ENCODE results near the gene ALX4. TPM values are rescaled to one million over a fixed set of nuclear protein-coding genes. Genes with fewer than 3 reads are reported as not detected.

ALX4 gene
- polyA plus RNA-seq, 6 donors from 2014 or later, result not detected

- Mint-ChIP-seq H3K27ac (no peak overlapping the region), H3K27me3 (peaks cover 0 to 10% (median 8%) of the 10 kb centered on the region in 3 donors), H3K36me3 (no peaks in the 10 kb centered on the region), H3K4me3 (no peak overlapping the region), H3K4me1 (no peaks in the 10 kb centered on the region), H3K9me3 (peaks cover 0 to 5% (median 0%) of the 10 kb centered on the region in 7 donors)
- ATAC-seq (ENCODE audit: low read depth in 2 of 2), result no peak
- no peak for DNase-seq
Observed at GRCh38 chr11:44275241-44275640, 34.7 kb downstream of the ALX4 start.

GRCh38 chr11:44274404-44274803 lies 35.5 kb downstream of the ALX4 start:
- ATAC-seq (ENCODE audit: low read depth in 2 of 2) (no peak), DNase-seq (no peak)
- peaks cover 0 to 5% (median 0%) of the 10 kb centered on the region in 7 donors for H3K9me3 Mint-ChIP-seq
- H3K27me3 Mint-ChIP-seq, result peaks cover 0 to 2% (median 2%) of the 10 kb centered on the region in 3 donors
- H3K4me1 Mint-ChIP-seq, result no peaks in the 10 kb centered on the region
- H3K27ac Mint-ChIP-seq, result no peak overlapping the region
- H3K36me3 Mint-ChIP-seq, result no peaks in the 10 kb centered on the region
- no peak overlapping the region for H3K4me3 Mint-ChIP-seq

GRCh38 chr11:44271286-44271685 lies 38.7 kb downstream of the ALX4 start:
- H3K9me3 Mint-ChIP-seq, result peaks cover 0 to 5% (median 0%) of the 10 kb centered on the region in 7 donors
- H3K4me3 Mint-ChIP-seq, result no peak overlapping the region
- no peaks in the 10 kb centered on the region for H3K36me3 Mint-ChIP-seq
- peak overlapping the region in 1 of 6 donors; percentile 30 for H3K27ac Mint-ChIP-seq
- H3K27me3 Mint-ChIP-seq, result peaks cover 0 to 2% (median 0%) of the 10 kb centered on the region in 3 donors
- H3K4me1 Mint-ChIP-seq, result no peaks in the 10 kb centered on the region
- DNase-seq, result no peak
- no peak for ATAC-seq (ENCODE audit: low read depth in 2 of 2)

- no peak for ATAC-seq (ENCODE audit: low read depth in 2 of 2)
- Mint-ChIP-seq H3K27me3 (peaks cover 0 to 6% (median 0%) of the 10 kb centered on the region in 3 donors), H3K4me1 (no peaks in the 10 kb centered on the region)
Observed at GRCh38 chr11:44270403-44271273, 39.3 kb downstream of the ALX4 start.

GRCh38 chr11:44269369-44270351 lies 40.3 kb downstream of the ALX4 start:
- Mint-ChIP-seq H3K4me3 (peak overlapping the region in 1 of 8 donors; percentile 44), H3K27me3 (peaks cover 0 to 6% (median 0%) of the 10 kb centered on the region in 3 donors), H3K4me1 (no peaks in the 10 kb centered on the region), H3K27ac (no peak overlapping the region), H3K36me3 (no peaks in the 10 kb centered on the region), H3K9me3 (peaks cover 0 to 5% (median 0%) of the 10 kb centered on the region in 7 donors)
- DNase-seq, result no peak
- ATAC-seq (ENCODE audit: low read depth in 2 of 2), result no peak

More at GRCh38 chr11:44270403-44271273, 39.3 kb downstream of the ALX4 start:
- H3K36me3 Mint-ChIP-seq, result no peaks in the 10 kb centered on the region
- no peak overlapping the region for H3K4me3 Mint-ChIP-seq
- peak overlapping the region in 1 of 6 donors; percentile 30 for H3K27ac Mint-ChIP-seq
- DNase-seq, result no peak
- peaks cover 0 to 5% (median 0%) of the 10 kb centered on the region in 7 donors for H3K9me3 Mint-ChIP-seq

GRCh38 chr11:44268614-44269080 lies 41.3 kb downstream of the ALX4 start:
- peaks cover 0 to 5% (median 0%) of the 10 kb centered on the region in 7 donors for H3K9me3 Mint-ChIP-seq
- no peaks in the 10 kb centered on the region for H3K36me3 Mint-ChIP-seq
- H3K4me1 Mint-ChIP-seq, result no peaks in the 10 kb centered on the region
- H3K27me3 Mint-ChIP-seq, result peaks cover 0 to 6% (median 0%) of the 10 kb centered on the region in 3 donors
- ATAC-seq (ENCODE audit: low read depth in 2 of 2) (no peak), DNase-seq (no peak)
- H3K4me3 Mint-ChIP-seq, result no peak overlapping the region
- no peak overlapping the region for H3K27ac Mint-ChIP-seq

GRCh38 chr11:44267750-44268613 lies 42.0 kb downstream of the ALX4 start:
- Mint-ChIP-seq H3K27ac (peak overlapping the region in 1 of 6 donors; percentile 1), H3K4me1 (no peaks in the 10 kb centered on the region), H3K27me3 (peaks cover 0 to 9% (median 4%) of the 10 kb centered on the region in 3 donors), H3K4me3 (no peak overlapping the region), H3K36me3 (no peaks in the 10 kb centered on the region), H3K9me3 (peaks cover 0 to 2% (median 0%) of the 10 kb centered on the region in 7 donors)
- DNase-seq (no peak), ATAC-seq (ENCODE audit: low read depth in 2 of 2) (no peak)

- ATAC-seq (ENCODE audit: low read depth in 2 of 2), result no peak
- no peaks in the 10 kb centered on the region for H3K4me1 Mint-ChIP-seq
- no peak overlapping the region for H3K27ac Mint-ChIP-seq
- no peak for DNase-seq
- peaks cover 0 to 2% (median 0%) of the 10 kb centered on the region in 7 donors for H3K9me3 Mint-ChIP-seq
- H3K4me3 Mint-ChIP-seq, result no peak overlapping the region
- H3K36me3 Mint-ChIP-seq, result no peaks in the 10 kb centered on the region
- H3K27me3 Mint-ChIP-seq, result peaks cover 0 to 14% (median 9%) of the 10 kb centered on the region in 3 donors
Observed at GRCh38 chr11:44267006-44267749, 42.8 kb downstream of the ALX4 start.

GRCh38 chr11:44266056-44266780 lies 43.7 kb downstream of the ALX4 start:
- H3K27ac Mint-ChIP-seq, result no peak overlapping the region
- no peak for ATAC-seq (ENCODE audit: low read depth in 2 of 2)
- H3K36me3 Mint-ChIP-seq, result no peaks in the 10 kb centered on the region
- DNase-seq, result no peak
- H3K4me1 Mint-ChIP-seq, result no peaks in the 10 kb centered on the region
- peaks cover 0 to 14% (median 9%) of the 10 kb centered on the region in 3 donors for H3K27me3 Mint-ChIP-seq
- no peak overlapping the region for H3K4me3 Mint-ChIP-seq
- no peaks in the 10 kb centered on the region for H3K9me3 Mint-ChIP-seq

- no peaks in the 10 kb centered on the region for H3K36me3 Mint-ChIP-seq
- ATAC-seq (ENCODE audit: low read depth in 2 of 2) (no peak), DNase-seq (no peak)
- H3K4me1 Mint-ChIP-seq, result no peaks in the 10 kb centered on the region
- no peak overlapping the region for H3K4me3 Mint-ChIP-seq
- H3K27ac Mint-ChIP-seq, result no peak overlapping the region
- no peaks in the 10 kb centered on the region for H3K9me3 Mint-ChIP-seq
- peaks cover 0 to 14% (median 9%) of the 10 kb centered on the region in 3 donors for H3K27me3 Mint-ChIP-seq
Observed at GRCh38 chr11:44264761-44265160, 45.2 kb downstream of the ALX4 start.

GRCh38 chr11:44264438-44264749 lies 45.5 kb downstream of the ALX4 start:
- ATAC-seq (ENCODE audit: low read depth in 2 of 2) (no peak), DNase-seq (no peak)
- no peak overlapping the region for H3K4me3 Mint-ChIP-seq
- no peaks in the 10 kb centered on the region for H3K4me1 Mint-ChIP-seq
- H3K36me3 Mint-ChIP-seq, result no peaks in the 10 kb centered on the region
- no peak overlapping the region for H3K27ac Mint-ChIP-seq
- peaks cover 0 to 14% (median 9%) of the 10 kb centered on the region in 3 donors for H3K27me3 Mint-ChIP-seq
- H3K9me3 Mint-ChIP-seq, result no peaks in the 10 kb centered on the region
